ENCODE measurements around the gene KLHL4.

The KLHL4 gene

DNA sequence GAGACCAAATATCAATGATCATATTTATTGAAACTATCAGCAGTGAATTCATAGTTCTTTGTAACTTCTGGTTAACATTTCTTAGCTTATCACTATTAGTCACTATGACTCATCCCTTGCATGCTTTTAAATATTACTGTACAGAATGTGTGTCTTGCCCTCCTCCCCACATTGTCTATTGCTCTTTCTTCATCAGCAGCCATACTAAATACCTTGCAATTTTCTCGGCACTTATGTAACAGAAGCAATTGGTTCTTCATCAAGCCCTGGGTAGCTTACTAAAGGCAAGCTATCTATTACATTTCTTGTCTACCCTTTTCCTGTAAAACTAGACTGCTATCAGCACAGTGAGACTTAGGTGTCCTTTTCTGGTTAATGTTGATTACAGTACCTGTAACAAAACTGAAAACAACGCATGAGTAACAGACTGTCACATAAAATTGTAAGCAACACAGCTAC, 8.2 kb downstream of the KLHL4 start:
- no peak for TF ChIP-seq CTCF (IDR thresholded peaks at IDR 0.05; ENCODE audit: low read depth, low read length)
- DNase-seq (ENCODE audit: extremely low read depth, low read depth): no peak

- no peak for TF ChIP-seq CTCF (IDR thresholded peaks at IDR 0.05; ENCODE audit: low read depth, low read length)
- no peak for DNase-seq (ENCODE audit: extremely low read depth, low read depth)
Measured at GRCh38 chrX:87526281-87526680, 8.7 kb downstream of the KLHL4 start.

GRCh38 chrX:87528487-87528886, 10.9 kb downstream of the KLHL4 start:
- TF ChIP-seq CTCF (IDR thresholded peaks at IDR 0.05; ENCODE audit: low read depth, low read length): no peak
- no peak for DNase-seq (ENCODE audit: extremely low read depth, low read depth)

GRCh38 chrX:87571964-87572363, 54.4 kb downstream of the KLHL4 start:
- DNase-seq (ENCODE audit: extremely low read depth, low read depth): no peak

GRCh38 chrX:87572901-87573300, 55.3 kb downstream of the KLHL4 start:
- no peak for DNase-seq (ENCODE audit: extremely low read depth, low read depth)
- TF ChIP-seq CTCF (IDR thresholded peaks at IDR 0.05; ENCODE audit: low read depth, low read length): no peak

More at GRCh38 chrX:87571964-87572363, 54.4 kb downstream of the KLHL4 start:
- no peak for TF ChIP-seq CTCF (IDR thresholded peaks at IDR 0.05; ENCODE audit: low read depth, low read length)

DNA sequence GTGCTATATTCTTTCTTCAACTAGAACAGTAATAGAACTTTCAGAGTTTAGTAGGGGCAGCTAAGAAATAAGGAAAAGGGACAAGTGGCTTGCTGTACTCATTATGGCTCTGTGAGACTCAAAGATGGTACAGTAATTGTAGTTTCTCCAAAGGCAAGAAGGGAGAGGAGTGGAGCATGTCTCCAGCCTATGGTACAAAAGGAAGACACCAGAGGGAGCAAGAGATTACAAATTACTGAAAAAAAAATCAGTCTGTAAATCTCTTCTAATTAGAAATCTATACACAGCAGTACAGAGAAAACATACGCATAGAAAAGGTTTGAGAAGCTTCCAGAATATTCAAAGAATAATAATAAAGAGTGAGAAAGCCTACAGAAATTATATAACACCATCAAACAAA, 61.4 kb downstream of the KLHL4 start:
- no peak for TF ChIP-seq CTCF (IDR thresholded peaks at IDR 0.05; ENCODE audit: low read depth, low read length)
- no peak for DNase-seq (ENCODE audit: extremely low read depth, low read depth)

- no peak for DNase-seq (ENCODE audit: extremely low read depth, low read depth)
- no peak for TF ChIP-seq CTCF (IDR thresholded peaks at IDR 0.05; ENCODE audit: low read depth, low read length)
Measured at GRCh38 chrX:87580862-87581261, 63.3 kb downstream of the KLHL4 start.
